Measurements from ENCODE around the gene DGAT2L6.
"Not testable (repeated sequence)": the region's sequence is repeated elsewhere in the genome, so short reads cannot be mapped to it uniquely, and the experiment has no call there.

The DGAT2L6 gene

DNA sequence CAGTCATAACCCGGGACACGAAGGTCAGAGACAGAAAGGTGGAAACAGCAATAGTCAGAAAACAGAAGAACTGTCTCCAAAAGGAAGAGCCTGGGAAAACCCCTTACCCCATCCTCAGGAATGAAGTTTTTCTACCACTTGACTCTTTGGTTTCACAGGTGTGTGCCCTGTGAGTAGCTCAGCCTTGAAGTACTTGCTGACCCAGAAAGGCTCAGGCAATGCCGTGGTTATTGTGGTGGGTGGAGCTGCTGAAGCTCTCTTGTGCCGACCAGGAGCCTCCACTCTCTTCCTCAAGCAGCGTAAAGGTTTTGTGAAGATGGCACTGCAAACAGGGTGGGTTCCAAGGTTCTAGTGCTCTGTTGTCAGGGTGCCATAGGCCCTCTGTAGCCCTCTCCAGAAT lies 24.4 kb downstream of the DGAT2L6 start:
- no peak for DNase-seq

DNA sequence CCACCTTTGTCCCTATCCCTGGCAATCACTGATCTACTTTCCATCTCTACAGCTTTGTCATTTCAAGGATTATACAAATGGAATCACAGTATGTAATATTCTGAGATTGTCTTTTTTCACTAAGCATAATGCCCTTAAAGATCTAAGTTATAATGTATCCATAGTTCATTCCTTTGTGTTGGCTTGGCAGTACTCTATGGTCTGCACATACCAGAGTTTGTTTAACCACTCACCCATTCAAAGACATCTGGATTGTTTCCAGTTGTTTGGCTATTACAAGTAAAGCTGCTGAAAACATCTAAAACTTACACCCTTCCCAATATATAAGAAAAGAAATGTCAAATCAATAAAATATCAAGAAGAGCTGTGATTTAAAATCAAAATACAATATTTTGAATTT lies 31.2 kb downstream of the DGAT2L6 start:
- no peak for DNase-seq

DNA sequence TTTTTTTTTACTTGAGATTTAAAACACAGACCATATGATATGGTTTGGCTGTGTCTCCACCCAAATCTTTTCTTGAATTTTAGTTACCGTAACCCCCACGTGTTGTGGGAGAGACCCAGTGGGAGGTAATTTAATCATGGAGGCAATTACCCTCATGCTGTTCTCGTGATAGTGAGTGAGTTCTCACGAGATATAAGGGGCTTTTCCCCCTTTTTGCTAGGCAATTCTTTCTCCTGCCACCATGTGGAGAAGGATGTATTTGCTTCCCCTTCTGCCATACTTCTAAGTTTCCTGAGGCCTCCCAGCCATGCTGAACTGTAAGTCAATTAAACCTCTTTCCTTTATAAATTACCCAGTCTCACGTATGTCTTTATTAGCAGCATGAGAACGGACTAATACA lies 32.3 kb downstream of the DGAT2L6 start:
- not testable (repeated sequence) for DNase-seq

DNA sequence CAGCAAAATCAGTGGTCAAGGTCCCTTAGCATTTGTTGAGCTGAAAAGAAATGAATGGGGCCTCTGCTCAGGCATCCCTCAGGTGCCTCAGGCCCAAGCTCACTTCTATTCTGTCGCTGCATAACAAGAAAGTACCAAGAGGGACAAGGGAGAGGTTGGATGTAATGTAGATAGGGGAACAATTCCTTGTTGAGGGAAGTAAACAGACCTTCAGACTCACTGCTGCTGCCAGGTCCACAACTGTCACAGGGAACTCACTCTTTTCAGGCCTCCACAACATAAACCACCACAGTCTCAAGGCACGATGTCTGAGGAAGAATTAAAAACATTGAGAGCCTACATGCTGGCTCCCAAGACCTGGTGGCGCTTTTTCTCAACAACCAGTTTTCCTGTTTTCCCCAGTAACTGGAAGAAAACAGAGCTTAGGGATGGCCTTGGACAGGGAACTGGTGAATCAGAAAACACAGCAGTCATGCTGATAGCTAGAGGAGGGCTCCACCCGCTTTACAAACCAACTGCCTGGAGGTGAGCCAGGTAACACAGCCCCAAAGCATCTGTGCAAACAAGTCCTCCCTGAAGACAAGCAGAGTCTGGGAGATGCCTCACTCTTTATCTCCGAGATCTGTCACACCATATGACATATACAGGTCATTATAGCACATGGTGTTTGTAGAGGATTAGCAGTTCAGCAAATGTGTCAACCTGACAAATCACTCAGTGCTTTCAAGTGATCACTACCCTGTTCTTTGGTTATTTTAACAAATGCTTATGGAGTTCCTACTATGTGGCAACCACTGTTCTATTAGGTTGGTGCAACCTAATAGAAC lies 42.9 kb downstream of the DGAT2L6 start:
- no peak for DNase-seq

DNA sequence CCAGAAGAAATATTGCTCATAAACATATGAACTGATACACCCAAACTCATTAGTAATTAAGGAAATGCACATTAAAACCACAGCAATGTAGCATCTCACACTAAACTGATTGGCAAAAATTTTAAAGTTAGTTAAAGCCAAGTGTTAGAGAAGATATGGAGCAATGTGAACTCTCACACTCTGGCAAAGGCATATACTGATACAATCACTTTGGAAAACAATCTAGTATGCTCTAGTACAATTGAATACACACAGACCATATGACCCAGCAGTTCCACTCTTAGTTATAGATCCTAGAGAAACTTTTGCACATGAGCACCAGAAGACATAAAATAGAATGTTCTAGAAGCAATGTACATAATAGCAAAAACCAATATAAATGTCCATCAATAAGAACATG lies 48.8 kb downstream of the DGAT2L6 start:
- DNase-seq: no peak

DNA sequence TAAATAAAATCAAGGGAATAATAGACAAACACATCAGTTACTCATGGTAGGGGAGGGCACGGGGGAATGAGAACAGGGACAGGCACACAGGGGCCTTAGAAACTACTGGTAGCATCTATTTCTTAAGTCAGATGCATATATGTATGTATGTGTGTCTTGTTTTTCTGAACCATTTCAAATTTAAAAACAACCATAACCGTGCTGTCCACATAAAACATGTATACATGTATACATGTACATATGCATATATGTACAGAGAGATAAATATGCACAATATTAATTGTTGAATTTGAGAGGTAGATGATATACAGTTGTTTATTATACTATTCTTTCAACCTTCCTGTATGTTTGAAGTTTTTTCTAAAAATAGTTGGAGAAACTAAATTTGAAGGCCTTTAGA lies 49.4 kb downstream of the DGAT2L6 start:
- DNase-seq: no peak

DNA sequence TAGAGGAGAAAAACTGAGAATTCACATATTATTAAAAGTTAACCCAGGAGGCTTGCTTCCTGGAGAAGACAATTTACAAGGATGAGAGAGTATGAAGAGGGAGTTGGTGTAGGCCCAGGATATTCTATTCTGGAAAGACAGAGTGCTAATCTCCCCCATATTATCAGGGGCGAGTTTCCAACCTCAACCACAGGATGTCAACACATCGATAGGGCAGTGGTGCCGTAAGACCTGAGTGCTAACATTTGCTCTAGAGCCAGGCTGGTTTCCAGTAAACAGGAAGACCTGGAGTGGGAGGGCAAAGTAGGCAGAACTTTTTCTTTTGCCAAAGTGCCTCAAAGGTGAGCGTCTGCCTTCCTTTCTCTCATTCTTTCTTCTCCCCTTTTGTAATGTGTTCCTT lies 54.4 kb downstream of the DGAT2L6 start:
- no peak for DNase-seq

DNA sequence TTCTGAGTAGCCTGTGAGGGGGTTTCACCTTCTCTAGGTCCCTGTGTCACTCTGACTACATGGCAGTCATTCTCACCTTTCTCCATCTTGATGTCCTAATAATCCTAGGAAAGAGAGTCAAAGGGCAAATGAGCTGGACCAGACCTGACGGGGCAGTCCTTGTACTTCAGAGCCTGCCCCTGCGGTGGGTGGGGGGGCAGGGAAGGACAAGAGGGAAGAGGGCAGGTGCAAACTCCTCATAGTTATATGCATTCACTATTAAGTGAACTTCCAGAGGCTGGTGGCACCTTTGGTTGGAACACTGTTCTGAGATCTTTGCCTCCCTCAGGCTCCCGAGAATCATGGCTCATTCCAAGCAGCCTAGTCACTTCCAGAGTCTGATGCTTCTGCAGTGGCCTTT lies 57.1 kb downstream of the DGAT2L6 start, which contains the start of gene AWAT1:
TSS of gene AWAT1 (plus strand) at position 301 of the 400 bp plus-strand sequence. CDS start at position 342, 41 bp downstream.
- DNase-seq: no peak

DNA sequence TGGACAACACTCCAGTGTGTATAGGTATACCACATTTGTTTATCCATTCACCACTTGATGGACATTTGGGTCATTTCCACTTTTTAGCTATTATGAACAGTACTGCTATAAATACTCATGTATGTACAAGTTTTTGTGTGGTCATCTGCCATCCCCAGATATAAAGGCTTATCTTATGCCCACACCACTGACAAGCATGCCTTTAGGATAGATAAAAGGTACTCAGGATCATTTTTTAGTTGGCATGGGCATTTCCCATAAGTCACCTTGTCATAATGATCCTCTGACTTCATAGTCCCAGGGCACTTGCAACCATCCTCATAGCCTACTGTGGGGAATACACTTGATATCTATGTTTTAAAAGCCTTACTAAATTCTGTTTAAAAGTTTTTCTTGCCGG lies 63.5 kb downstream of the DGAT2L6 start:
- DNase-seq: no peak

DNA sequence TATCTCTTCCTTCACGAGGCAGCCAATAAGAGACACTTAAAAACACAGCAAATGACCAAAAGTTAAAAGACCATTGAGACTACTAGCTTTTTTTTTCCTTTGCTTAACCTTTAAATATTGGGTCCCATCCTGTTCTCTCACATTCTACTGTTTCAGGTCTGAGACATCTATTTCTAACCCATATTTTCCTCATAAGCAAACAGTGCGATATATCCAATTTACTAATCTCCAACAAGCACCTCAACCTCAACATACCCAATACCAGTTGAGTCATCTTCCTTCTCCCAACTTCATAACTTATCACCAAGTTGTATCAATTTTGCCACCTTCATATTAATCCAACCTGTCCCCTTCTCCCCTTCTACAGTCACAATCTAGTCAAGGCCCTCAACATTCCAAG lies 64.2 kb downstream of the DGAT2L6 start:
- DNase-seq: no peak

DNA sequence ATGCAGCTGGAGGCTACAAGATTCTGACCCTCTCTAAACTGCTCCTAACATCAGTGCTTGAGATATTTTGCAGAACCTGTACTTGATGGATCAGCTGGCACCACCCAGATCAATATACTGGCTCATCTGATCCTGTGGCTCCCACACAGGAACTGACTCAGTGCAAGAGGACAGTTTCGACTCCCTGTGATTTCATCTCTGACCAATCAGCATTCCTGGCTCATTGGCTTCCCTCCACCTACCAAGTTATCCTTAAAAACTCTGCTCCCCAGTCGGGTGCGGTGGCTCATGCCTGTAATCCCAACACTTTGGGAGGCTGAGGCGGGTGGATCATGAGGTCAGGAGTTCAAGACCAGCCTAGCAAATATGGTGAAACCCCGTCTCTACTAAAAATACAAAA lies 66.3 kb downstream of the DGAT2L6 start:
- not testable (repeated sequence) for DNase-seq

DNA sequence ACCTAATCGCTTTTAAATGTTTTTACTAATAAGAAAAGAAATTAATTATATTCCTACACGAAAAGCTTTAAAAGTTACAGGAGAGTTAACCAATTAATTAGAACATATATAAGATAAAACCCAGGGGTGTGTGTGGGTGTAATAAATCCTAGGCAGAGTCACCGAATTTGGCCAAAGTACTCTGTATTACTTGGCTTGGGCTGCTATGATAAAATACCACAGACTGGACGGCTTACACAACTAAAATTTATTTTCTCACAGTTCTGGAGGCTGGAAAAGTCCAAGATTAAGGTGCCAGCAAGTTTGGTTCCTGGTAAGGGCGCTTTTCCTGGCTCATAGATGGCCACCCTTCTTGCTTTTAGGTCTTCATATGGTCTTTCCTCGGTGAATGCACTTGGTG lies 67.6 kb downstream of the DGAT2L6 start:
- DNase-seq: no peak

DNA sequence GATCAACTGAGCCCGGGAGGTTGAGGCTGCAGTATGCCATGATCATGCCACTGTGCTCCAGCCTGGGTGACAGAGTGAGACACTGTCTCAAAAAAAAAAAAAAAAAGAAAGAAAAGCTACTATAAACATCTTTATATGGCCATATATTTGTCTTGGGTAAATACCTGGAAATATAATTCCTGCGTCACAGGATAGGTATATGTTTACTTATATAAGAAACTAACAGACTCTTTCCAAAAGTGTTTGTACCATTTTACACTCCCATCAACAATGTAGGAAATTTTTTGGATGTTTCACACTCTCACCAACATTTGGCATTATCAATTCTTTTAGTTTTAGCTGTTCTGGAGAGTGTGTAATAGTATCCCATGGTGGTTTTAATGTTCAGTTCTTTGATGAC lies 70.0 kb downstream of the DGAT2L6 start:
- DNase-seq: no peak

DNA sequence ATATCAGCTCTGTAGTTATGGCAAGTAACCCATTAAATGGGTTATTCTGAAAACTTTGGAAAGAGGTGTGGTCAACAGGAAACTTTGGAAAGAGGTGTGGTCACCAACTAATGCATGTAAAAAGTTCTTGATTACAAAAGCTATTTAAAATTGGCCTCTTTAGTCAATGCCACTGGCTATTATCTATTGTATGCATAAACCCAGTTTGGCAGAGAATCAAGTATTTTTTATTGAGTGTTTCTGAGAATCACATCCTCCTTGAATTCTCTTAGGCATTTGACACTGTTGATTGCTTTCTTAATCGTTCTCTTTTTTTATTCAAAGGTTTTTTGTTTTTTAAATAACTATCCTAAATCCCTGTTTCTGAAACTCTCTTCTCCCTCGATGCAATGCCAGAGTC lies 75.2 kb downstream of the DGAT2L6 start:
- DNase-seq: no peak

DNA sequence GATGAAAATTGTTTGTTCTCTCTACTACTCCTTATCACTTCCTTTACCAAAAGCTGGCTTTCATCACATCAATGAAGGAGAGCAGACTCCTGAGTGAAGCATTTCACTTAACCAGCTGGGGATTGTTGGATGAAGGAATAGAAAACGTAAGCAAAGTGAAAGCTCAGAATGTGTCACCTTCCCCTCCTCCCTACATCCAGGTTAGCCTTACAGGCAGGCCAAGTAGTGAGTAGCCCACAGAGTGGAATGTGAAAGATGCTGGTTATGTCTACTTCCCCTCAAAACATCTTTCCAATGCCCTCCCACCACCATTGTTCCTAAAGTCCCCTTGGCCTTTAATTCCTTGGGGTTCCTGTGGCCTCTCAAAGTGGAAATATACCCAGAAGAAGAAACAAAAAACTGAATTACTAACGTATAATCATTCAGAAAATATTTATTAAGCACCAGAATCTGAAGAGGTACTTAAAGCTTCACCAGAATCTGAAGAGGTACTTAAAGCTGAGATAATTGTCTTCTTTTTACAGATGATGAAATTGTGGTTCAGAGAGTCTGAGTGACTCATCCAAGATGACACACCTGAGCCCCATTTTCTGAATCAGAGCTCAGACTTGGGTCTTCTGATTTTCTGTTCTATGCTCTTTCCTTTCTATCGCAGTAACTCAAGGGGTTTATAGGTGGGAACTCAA lies 76.2 kb downstream of the DGAT2L6 start:
- DNase-seq: no peak

DNA sequence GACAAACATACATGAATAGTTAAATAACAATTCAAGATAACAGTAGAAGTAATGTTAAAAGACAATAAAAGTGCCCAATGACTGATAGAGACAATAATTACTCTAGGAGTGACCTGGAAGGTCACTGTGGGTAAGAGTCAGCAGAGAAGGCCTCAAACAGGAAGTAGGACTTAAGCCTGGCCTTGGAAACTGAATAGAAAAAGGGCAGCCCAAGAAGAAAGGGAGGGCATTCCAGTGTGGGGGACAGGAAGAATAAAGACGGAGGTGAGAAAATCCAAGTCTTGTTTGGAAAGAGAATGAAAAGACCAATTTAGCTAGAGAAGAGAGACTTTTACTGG lies 76.7 kb downstream of the DGAT2L6 start:
- no peak for DNase-seq

DNA sequence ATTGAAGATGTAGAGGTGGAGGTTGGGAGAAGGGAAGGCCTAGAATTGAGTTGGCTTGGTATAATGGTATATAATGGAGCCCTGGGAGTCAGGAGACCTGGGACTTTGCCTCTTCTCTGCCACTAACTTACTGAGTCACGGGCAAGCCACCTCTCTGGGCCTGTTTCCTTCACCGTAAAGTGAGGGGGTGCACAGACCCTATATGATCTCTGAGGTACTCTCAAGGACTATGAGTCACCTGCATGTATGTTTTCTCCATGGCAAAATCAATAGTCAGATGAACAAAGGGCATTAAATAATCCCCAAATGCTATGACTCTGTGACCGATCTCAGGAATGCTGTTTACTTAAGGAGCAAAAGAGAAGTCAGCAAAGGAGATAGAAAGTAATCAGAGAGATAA lies 77.6 kb downstream of the DGAT2L6 start:
- no peak for DNase-seq

Data from activated naive CD4-positive, alpha-beta T cell (primary cell).